PC-3 (cell line): ENCODE data around the gene CPS1.

Source experiments
- EZH2 ChIP-seq: fragments of 300-600 bp; sonication (generic); IDR thresholded peaks from one replicate; pipeline ENCODE4 v1.6.1; 2017; ENCODE audit warnings: antibody characterized with exemption, mild to moderate bottlenecking, low read length; ENCODE audit not compliant: unreplicated experiment
- EZH2phosphoT487 ChIP-seq: fragments of 300-600 bp; sonication (generic); IDR thresholded peaks from 2 replicates; pipeline ENCODE4 v1.6.1; 2018; ENCODE audit warnings: mild to moderate bottlenecking, antibody characterized with exemption, low read length, borderline replicate concordance
- TF ChIP-seq, protein P1 (sequence below): fragments of 300-600 bp; sonication (generic); conservative IDR thresholded peaks from 2 replicates; pipeline ENCODE4 v1.5.1; 2017; ENCODE audit warnings: antibody characterized with exemption, low read depth, mild to moderate bottlenecking, low read length

DNA sequence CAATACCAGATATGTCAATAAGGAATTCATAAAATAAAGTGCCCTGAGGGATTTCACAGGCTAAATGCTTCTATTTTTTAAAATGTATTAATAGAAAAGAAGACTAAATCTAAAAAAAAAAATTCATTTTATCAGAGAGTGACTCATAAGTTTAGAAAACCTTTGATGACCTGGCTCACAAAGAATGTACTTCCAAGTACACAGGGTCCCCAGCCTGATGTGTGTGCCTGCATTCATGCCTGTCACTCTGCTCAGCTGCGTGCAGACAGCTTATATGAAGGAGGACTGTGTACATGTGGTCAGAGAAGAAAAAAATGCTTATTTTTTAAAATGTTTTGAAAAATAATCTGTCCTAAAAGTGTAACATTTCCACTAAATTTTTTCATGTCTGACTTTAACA lies 3.0 kb upstream of the CPS1 start:
- TF ChIP-seq EZH2phosphoT487 (no peak), EZH2 (no peak)
- TF ChIP-seq, protein P1, sequence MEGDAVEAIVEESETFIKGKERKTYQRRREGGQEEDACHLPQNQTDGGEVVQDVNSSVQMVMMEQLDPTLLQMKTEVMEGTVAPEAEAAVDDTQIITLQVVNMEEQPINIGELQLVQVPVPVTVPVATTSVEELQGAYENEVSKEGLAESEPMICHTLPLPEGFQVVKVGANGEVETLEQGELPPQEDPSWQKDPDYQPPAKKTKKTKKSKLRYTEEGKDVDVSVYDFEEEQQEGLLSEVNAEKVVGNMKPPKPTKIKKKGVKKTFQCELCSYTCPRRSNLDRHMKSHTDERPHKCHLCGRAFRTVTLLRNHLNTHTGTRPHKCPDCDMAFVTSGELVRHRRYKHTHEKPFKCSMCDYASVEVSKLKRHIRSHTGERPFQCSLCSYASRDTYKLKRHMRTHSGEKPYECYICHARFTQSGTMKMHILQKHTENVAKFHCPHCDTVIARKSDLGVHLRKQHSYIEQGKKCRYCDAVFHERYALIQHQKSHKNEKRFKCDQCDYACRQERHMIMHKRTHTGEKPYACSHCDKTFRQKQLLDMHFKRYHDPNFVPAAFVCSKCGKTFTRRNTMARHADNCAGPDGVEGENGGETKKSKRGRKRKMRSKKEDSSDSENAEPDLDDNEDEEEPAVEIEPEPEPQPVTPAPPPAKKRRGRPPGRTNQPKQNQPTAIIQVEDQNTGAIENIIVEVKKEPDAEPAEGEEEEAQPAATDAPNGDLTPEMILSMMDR: no peak
